Endodermal cell (in vitro differentiated cells): Measurements from ENCODE around the gene GSTM1. TPM values are rescaled to one million over a fixed set of nuclear protein-coding genes. Genes with fewer than 3 reads are reported as not detected.

Experiments
- DNase-seq: peaks from one replicate; pipeline ENCODE4 v3.0.0-alpha.2; 2017
- H3K27ac ChIP-seq: 2 replicates; pipeline ENCODE4 v1.5.1; 2013; ENCODE audit warnings: mild to moderate bottlenecking, low read depth, low read length, moderate library complexity
- H3K27me3 ChIP-seq: 2 replicates; pipeline ENCODE4 v1.6.1; 2013; ENCODE audit warnings: mild to moderate bottlenecking, low read length, moderate library complexity; ENCODE audit not compliant: insufficient read depth, control insufficient read depth, poor library complexity, severe bottlenecking
- H3K36me3 ChIP-seq: 2 replicates; pipeline ENCODE4 v1.7.0; 2013; ENCODE audit warnings: mild to moderate bottlenecking, low read length, moderate library complexity; ENCODE audit not compliant: control insufficient read depth, insufficient read depth
- H3K4me1 ChIP-seq: one replicate; pipeline ENCODE4 v1.7.0; 2013; ENCODE audit warnings: low read length; ENCODE audit not compliant: control insufficient read depth, insufficient read depth
- H3K4me3 ChIP-seq: 2 replicates; pipeline ENCODE4 v1.5.1; 2013; ENCODE audit warnings: mild to moderate bottlenecking, low read length, moderate library complexity
- H3K9ac ChIP-seq: 2 replicates; pipeline ENCODE4 v1.6.1; 2013; ENCODE audit warnings: mild to moderate bottlenecking, low read length, moderate library complexity; ENCODE audit not compliant: poor library complexity, severe bottlenecking; ENCODE audit errors: extremely low read depth
- H3K9me3 ChIP-seq: 2 replicates; pipeline ENCODE4 v1.6.1; 2013; ENCODE audit warnings: mild to moderate bottlenecking, low read length, moderate library complexity; ENCODE audit not compliant: control insufficient read depth
- H3K27ac Mint-ChIP-seq: 2 replicates; pipeline ENCODE4 v1.8.0; 2020; ENCODE audit warnings: mixed read lengths
- H3K27me3 Mint-ChIP-seq: 2 replicates; pipeline ENCODE4 v1.8.0; 2021; ENCODE audit warnings: mild to moderate bottlenecking, mixed read lengths; ENCODE audit not compliant: insufficient read depth
- H3K36me3 Mint-ChIP-seq: 2 replicates; pipeline ENCODE4 v1.8.0; 2020; ENCODE audit warnings: low read depth, mixed read lengths
- H3K4me1 Mint-ChIP-seq: 2 replicates; pipeline ENCODE4 v1.8.0; 2020; ENCODE audit warnings: mixed read lengths
- H3K4me3 Mint-ChIP-seq: 2 replicates; pipeline ENCODE4 v1.8.0; 2020; ENCODE audit warnings: mild to moderate bottlenecking, moderate library complexity, mixed read lengths
- H3K9me3 Mint-ChIP-seq: 2 replicates; pipeline ENCODE4 v1.8.0; 2020; ENCODE audit warnings: mild to moderate bottlenecking, mixed read lengths
- CTCF ChIP-seq: fragments of 200-600 bp; sonication (generic); conservative IDR thresholded peaks from 2 replicates; pipeline ENCODE4 v1.5.0; 2021; ENCODE audit warnings: antibody characterized with exemption, mild to moderate bottlenecking
- WGBS, 2 experiments: methylation state at CpG; one replicate each; pipeline versions ENCODE4 v1.1.5 to v1.1.7; 2013; ENCODE audit warnings: missing lambda C conversion rate in 2 of 2, mixed read lengths in 1 of 2; ENCODE audit not compliant: insufficient coverage in 1 of 2, insufficient read length in 1 of 2; 5-methylcytosine and 5-hydroxymethylcytosine counted together
- total RNA-seq, 2 donors: library from RNA; stranded (reverse); fragmentation: NEBNext Ultra II Directional in 1 of 2; extraction: Animal tissue kit (Norgen Biotek cat#: 25700) in 1 of 2; gene quantifications; 2 replicates in 1 of 2; 3 replicates in 1 of 2; pipeline ENCODE4 v1.2.1, GENCODE V29; 2021

Gene GSTM1
- total RNA-seq, 2 donors from 2014 or later: 23.0 to 65.6 TPM

- no peak overlapping the region for H3K4me3 ChIP-seq
- Mint-ChIP-seq H3K27me3 (peaks cover 43% of the 10 kb centered on the region), H3K27ac (no peak overlapping the region), H3K4me1 (peaks cover 3% of the 10 kb centered on the region), H3K4me3 (no peak overlapping the region), H3K36me3 (no peaks in the 10 kb centered on the region), H3K9me3 (no peaks in the 10 kb centered on the region)
- peaks cover 44% of the 10 kb centered on the region for H3K27me3 ChIP-seq
- DNase-seq: no peak
- H3K36me3 ChIP-seq: no peaks in the 10 kb centered on the region
- no peak for TF ChIP-seq CTCF
- no peaks in the 10 kb centered on the region for H3K9me3 ChIP-seq
- no peaks in the 10 kb centered on the region for H3K4me1 ChIP-seq
- WGBS, 2 experiments: 86 to 92% methylated on average over 2 of the region's 2 CpGs
- H3K27ac ChIP-seq: no peak overlapping the region
- no peak overlapping the region for H3K9ac ChIP-seq
Observed at GRCh38 chr1:109653306-109653705, 34.3 kb upstream of the GSTM1 start.

GRCh38 chr1:109654519-109654918 lies 33.1 kb upstream of the GSTM1 start:
- H3K9me3 Mint-ChIP-seq: no peaks in the 10 kb centered on the region
- Histone ChIP-seq H3K4me1 (no peaks in the 10 kb centered on the region), H3K27me3 (peaks cover 44% of the 10 kb centered on the region), H3K36me3 (no peaks in the 10 kb centered on the region), H3K9ac (no peak overlapping the region), H3K27ac (no peak overlapping the region), H3K4me3 (no peak overlapping the region), H3K9me3 (no peaks in the 10 kb centered on the region)
- 92 to 98% methylated on average over 9 to 12 of the region's 12 CpGs for WGBS, 2 experiments
- H3K4me1 Mint-ChIP-seq: peaks cover 3% of the 10 kb centered on the region
- H3K27ac Mint-ChIP-seq: no peak overlapping the region
- H3K27me3 Mint-ChIP-seq: peaks cover 43% of the 10 kb centered on the region
- DNase-seq: no peak
- TF ChIP-seq CTCF: no peak
- no peak overlapping the region for H3K4me3 Mint-ChIP-seq
- H3K36me3 Mint-ChIP-seq: peaks cover 8% of the 10 kb centered on the region

GRCh38 chr1:109655615-109656519 lies 31.8 kb upstream of the GSTM1 start, which contains the start of gene GSTM4:
TSS of gene GSTM4 (plus strand) at chr1:109656099. CDS start at chr1:109656390, 291 bp downstream.
- no peak for TF ChIP-seq CTCF
- Histone ChIP-seq H3K36me3 (no peaks in the 10 kb centered on the region), H3K27ac (no peak within 1 kb of the TSS), H3K9ac (peak within 1 kb of the TSS; percentile 45), H3K27me3 (peaks cover 38% of the 10 kb centered on the region), H3K4me1 (no peaks in the 10 kb centered on the region), H3K4me3 (peak within 1 kb of the TSS; percentile 84), H3K9me3 (no peaks in the 10 kb centered on the region)
- H3K4me1 Mint-ChIP-seq: peaks cover 3% of the 10 kb centered on the region
- H3K9me3 Mint-ChIP-seq: no peaks in the 10 kb centered on the region
- WGBS, 2 experiments: 4 to 6% methylated on average over 42 to 54 of the region's 54 CpGs
- H3K36me3 Mint-ChIP-seq: peaks cover 10% of the 10 kb centered on the region
- peak within 1 kb of the TSS; percentile 94 for H3K27ac Mint-ChIP-seq
- peaks cover 37% of the 10 kb centered on the region for H3K27me3 Mint-ChIP-seq
- peak; percentile 94 for DNase-seq
- peak within 1 kb of the TSS; percentile 85 for H3K4me3 Mint-ChIP-seq
